HCT116 (cell line): ENCODE measurements around the gene SLC35F3. TPM values are rescaled to one million over a fixed set of nuclear protein-coding genes. Genes with fewer than 3 reads are reported as not detected.

Source experiments
- ATAC-seq: fragments of 200-7000 bp; cut with Tn5 transposase; 2 replicates; pipeline ENCODE4 v1.9.1; 2020; ENCODE audit warnings: mild to moderate bottlenecking, moderate library complexity
- BruUV-seq: library from RNA; stranded (reverse); fragments of 400-500 nt; replicated peaks from 2 replicates; lab custom pipeline; 2021; lab: Mats Ljungman, UMichigan
- CTCF ChIA-PET: fragments of 300-600 bp; sonication (Branson Sonifier 250); formaldehyde crosslinking; loops from one replicate; lab custom pipeline; 2021; ENCODE audit warnings: antibody characterized with exemption; lab: Charles Lee
- POLR2A ChIA-PET: fragments of 300-600, 350-600 bp; sonication (Branson Sonifier 250); formaldehyde crosslinking; loops from one replicate; lab custom pipeline; 2021; ENCODE audit warnings: antibody characterized with exemption; lab: Charles Lee
- RAD21 ChIA-PET, 2 experiments: fragments of 300-600 bp; sonication (Branson Sonifier 250); formaldehyde crosslinking; loops; one replicate each; lab custom pipeline; 2023; ENCODE audit warnings: low total read pairs in 2 of 2; ENCODE audit not compliant: uncharacterized antibody in 2 of 2, unreplicated experiment in 2 of 2, low non-redundant PET in 1 of 2; lab: Charles Lee
- DNase-seq: peaks from one replicate; pipeline ENCODE4 v3.0.0-alpha.2; 2010; ENCODE audit warnings: low read depth, low spot score
- H2AFZ ChIP-seq: fragments of 200-600 bp; shearing (Covaris generic), sonication (generic); 2 replicates; pipeline ENCODE4 v1.6.1; 2017; ENCODE audit warnings: low read depth, mixed run types, mixed read lengths, antibody characterized with exemption, low read length; ENCODE audit not compliant: poor library complexity, severe bottlenecking
- H3K27ac ChIP-seq: 2 replicates; pipeline ENCODE4 v1.5.1; 2012; ENCODE audit warnings: low read depth, low read length
- H3K27me3 ChIP-seq: fragments of 200-600 bp; sonication (generic); 2 replicates; pipeline ENCODE4 v1.6.1; 2016; ENCODE audit warnings: mixed run types, low read length, mixed read lengths; ENCODE audit not compliant: insufficient read depth
- H3K36me3 ChIP-seq, 2 experiments: fragments of 200-500 bp in 1 of 2; fragments of 200-600 bp in 1 of 2; sonication (Bioruptor generic) in 1 of 2; sonication (generic) in 1 of 2; 2 replicates each; pipeline versions ENCODE4 v1.5.1 to v1.6.1; 2014 to 2016; ENCODE audit warnings: low read length in 2 of 2, inconsistent platforms in 1 of 2, mixed read lengths in 1 of 2, mixed run types in 1 of 2; ENCODE audit not compliant: insufficient read depth in 2 of 2, control insufficient read depth in 1 of 2
- H3K4me1 ChIP-seq, 2 experiments: fragments of 200-600 bp in 1 of 2; sonication (generic) in 1 of 2; 2 replicates each; pipeline versions ENCODE4 v1.5.1 to v1.6.1; 2012 to 2017; ENCODE audit warnings: low read length in 2 of 2, inconsistent platforms in 1 of 2, mild to moderate bottlenecking in 1 of 2, mixed read lengths in 1 of 2, mixed run types in 1 of 2, moderate library complexity in 1 of 2; ENCODE audit not compliant: insufficient read depth in 2 of 2, control insufficient read depth in 1 of 2
- H3K4me2 ChIP-seq: fragments of 200-600 bp; sonication (generic); 2 replicates; pipeline ENCODE4 v1.6.1; 2017; ENCODE audit warnings: mixed run types, low read length, mixed read lengths
- H3K4me3 ChIP-seq, 2 experiments: fragments of 200-600 bp in 1 of 2; sonication (generic) in 1 of 2; replicated peaks in 1 of 2; 2 replicates each; pipeline ENCODE4 v1.5.1; 2011 to 2016; ENCODE audit warnings: low read length in 2 of 2, control low read depth in 1 of 2, low read depth in 1 of 2, mild to moderate bottlenecking in 1 of 2, mixed read lengths in 1 of 2, mixed run types in 1 of 2
- H3K79me2 ChIP-seq: fragments of 200-600 bp; sonication (generic); 2 replicates; pipeline ENCODE4 v1.6.1; 2017; ENCODE audit warnings: mild to moderate bottlenecking, mixed run types, low read length, moderate library complexity, mixed read lengths; ENCODE audit not compliant: insufficient read depth
- H3K9ac ChIP-seq: fragments of 200-600 bp; sonication (generic); 2 replicates; pipeline ENCODE4 v1.6.1; 2016; ENCODE audit warnings: low read length, mixed read lengths
- H3K9me2 ChIP-seq: fragments of 200-600 bp; sonication (generic), shearing (Covaris generic); 2 replicates; pipeline ENCODE4 v1.6.1; 2017; ENCODE audit warnings: mixed run types, mild to moderate bottlenecking, moderate library complexity; ENCODE audit not compliant: insufficient read depth
- H3K9me3 ChIP-seq, 2 experiments: fragments of 200-500 bp in 1 of 2; fragments of 200-600 bp in 1 of 2; sonication (Bioruptor generic) in 1 of 2; sonication (generic) in 1 of 2; 2 replicates each; pipeline ENCODE4 v1.6.1; 2014 to 2017; ENCODE audit warnings: low read length in 2 of 2, mixed read lengths in 2 of 2, inconsistent platforms in 1 of 2, low read depth in 1 of 2, mild to moderate bottlenecking in 1 of 2, mixed run types in 1 of 2, moderate library complexity in 1 of 2; ENCODE audit not compliant: control insufficient read depth in 1 of 2, insufficient read depth in 1 of 2
- H4K20me1 ChIP-seq: fragments of 200-600 bp; sonication (generic), shearing (Covaris generic); 2 replicates; pipeline ENCODE4 v1.6.1; 2017; ENCODE audit warnings: mixed run types, mild to moderate bottlenecking, moderate library complexity; ENCODE audit not compliant: insufficient read depth
- ATF3 ChIP-seq: IDR thresholded peaks from 2 replicates; pipeline ENCODE4 v1.6.1; 2012
- CBX3 ChIP-seq: IDR thresholded peaks from 2 replicates; pipeline ENCODE4 v1.6.1; 2012; ENCODE audit warnings: low read depth
- CEBPB ChIP-seq: IDR thresholded peaks from 2 replicates; pipeline ENCODE4 v1.6.1; 2012; ENCODE audit warnings: low read depth
- EGR1 ChIP-seq: IDR thresholded peaks from 2 replicates; pipeline ENCODE4 v1.6.1; 2012; ENCODE audit warnings: low read depth
- ELF1 ChIP-seq: IDR thresholded peaks from 2 replicates; pipeline ENCODE4 v1.6.1; 2012; ENCODE audit warnings: low read depth, borderline replicate concordance
- EZH2 ChIP-seq: fragments of 200-600 bp; sonication (generic); IDR thresholded peaks from 2 replicates; pipeline ENCODE4 v1.6.1; 2017; ENCODE audit warnings: antibody characterized with exemption, mixed run types
- EZH2phosphoT487 ChIP-seq: fragments of 200-600 bp; IDR thresholded peaks from 2 replicates; pipeline ENCODE4 v1.6.1; 2018; ENCODE audit warnings: antibody characterized with exemption, borderline replicate concordance
- FOSL1 ChIP-seq: IDR thresholded peaks from 2 replicates; pipeline ENCODE4 v1.6.1; 2012; ENCODE audit warnings: low read depth
- JUND ChIP-seq: IDR thresholded peaks from 2 replicates; pipeline ENCODE4 v1.6.1; 2012
- MAX ChIP-seq: IDR thresholded peaks from 2 replicates; pipeline ENCODE4 v1.6.1; 2012
- RAD21 ChIP-seq: IDR thresholded peaks from 2 replicates; pipeline ENCODE4 v1.6.1; 2012; ENCODE audit warnings: low read depth, mild to moderate bottlenecking
- REST ChIP-seq: IDR thresholded peaks from 2 replicates; pipeline ENCODE4 v1.6.1; 2012; ENCODE audit warnings: low read depth
- SIN3A ChIP-seq: IDR thresholded peaks from 2 replicates; pipeline ENCODE4 v1.6.1; 2012; ENCODE audit warnings: low read depth
- SP1 ChIP-seq: IDR thresholded peaks from 2 replicates; pipeline ENCODE4 v1.6.1; 2012; ENCODE audit warnings: low read depth
- TCF7L2 ChIP-seq: IDR thresholded peaks from 2 replicates; pipeline ENCODE4 v1.7.0; 2011; ENCODE audit warnings: borderline replicate concordance, inconsistent platforms; ENCODE audit not compliant: insufficient read depth, insufficient read length; ENCODE audit errors: extremely low read depth
- YY1 ChIP-seq: IDR thresholded peaks from 2 replicates; pipeline ENCODE4 v1.6.1; 2011; ENCODE audit warnings: low read length, low read depth, moderate library complexity, mild to moderate bottlenecking; ENCODE audit not compliant: insufficient replicate concordance; ENCODE audit errors: extremely low read depth
- ZFX ChIP-seq: fragments of 450-650 bp; IDR thresholded peaks from 2 replicates; pipeline ENCODE4 v1.6.1; 2017
- ZNF274 ChIP-seq: fragments of 200-500 bp; sonication (Bioruptor generic); IDR thresholded peaks from 2 replicates; pipeline ENCODE4 v1.6.1; 2014; ENCODE audit warnings: mild to moderate bottlenecking, low read depth, low read length, inconsistent platforms
- intact Hi-C: fragments of 100-400 bp; cut with micrococcal nuclease; formaldehyde crosslinking; loops from 2 replicates; pipeline ENCODE4 v1.10.0; 2022
- total RNA-seq: library from RNA; stranded (reverse); gene quantifications from one replicate; pipeline ENCODE4 v1.2.1, GENCODE V29; 2021; ENCODE audit not compliant: unreplicated experiment
- TF ChIP-seq, protein P1 (sequence below), 3 experiments: fragments of 200-600 bp in 1 of 3; sonication (generic) in 1 of 3; IDR thresholded peaks in 2 of 3; conservative IDR thresholded peaks in 1 of 3; 2 replicates each; pipeline ENCODE4 v1.5.1; 2012 to 2017; ENCODE audit warnings: low read depth in 2 of 3, low read length in 2 of 3, antibody characterized with exemption in 1 of 3, borderline replicate concordance in 1 of 3, control low read depth in 1 of 3, mild to moderate bottlenecking in 1 of 3, mixed read lengths in 1 of 3, mixed run types in 1 of 3, moderate library complexity in 1 of 3; ENCODE audit not compliant: insufficient read depth in 1 of 3
- TF ChIP-seq, protein P2 (sequence below): IDR thresholded peaks from 2 replicates; pipeline ENCODE4 v1.6.1; 2011; ENCODE audit warnings: mild to moderate bottlenecking, low read length, moderate library complexity; ENCODE audit not compliant: insufficient replicate concordance; ENCODE audit errors: extremely low read depth

The SLC35F3 gene
- total RNA-seq, 1 experiment from 2014 or later, result 6.4 TPM

DNA sequence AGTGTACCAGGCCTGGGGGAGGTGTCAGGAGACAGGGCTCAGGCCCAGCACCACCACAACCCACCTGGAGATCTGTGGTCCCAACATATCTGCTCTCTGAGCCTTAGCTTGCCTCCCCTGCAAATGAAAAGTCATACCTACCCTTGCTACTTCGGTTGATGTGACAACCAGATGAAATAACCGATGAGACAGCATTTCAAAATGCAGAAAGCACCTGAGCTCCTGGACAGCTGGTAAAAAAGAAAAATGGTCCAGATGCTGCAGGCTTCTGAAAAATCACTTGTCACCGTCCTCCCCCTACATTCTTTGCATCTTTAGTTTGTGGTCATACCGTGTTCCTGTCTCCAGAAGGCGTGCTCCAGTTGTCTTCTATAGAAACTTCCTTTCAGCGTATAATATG lies 416.8 kb downstream of the SLC35F3 start:
- Histone ChIP-seq H3K4me1 (no peaks in the 10 kb centered on the region), H3K9me2 (no peaks in the 10 kb centered on the region)
- TF ChIP-seq SIN3A (no peak), ELF1 (no peak), SP1 (no peak), MAX (no peak), EZH2phosphoT487 (no peak), EZH2 (no peak), TCF7L2 (no peak), ZNF274 (no peak), FOSL1 (no peak), CEBPB (no peak), EGR1 (no peak), ATF3 (no peak), RAD21 (no peak), ZFX (no peak), REST (no peak), CBX3 (no peak), YY1 (no peak), JUND (no peak)
- TF ChIP-seq, protein P1, sequence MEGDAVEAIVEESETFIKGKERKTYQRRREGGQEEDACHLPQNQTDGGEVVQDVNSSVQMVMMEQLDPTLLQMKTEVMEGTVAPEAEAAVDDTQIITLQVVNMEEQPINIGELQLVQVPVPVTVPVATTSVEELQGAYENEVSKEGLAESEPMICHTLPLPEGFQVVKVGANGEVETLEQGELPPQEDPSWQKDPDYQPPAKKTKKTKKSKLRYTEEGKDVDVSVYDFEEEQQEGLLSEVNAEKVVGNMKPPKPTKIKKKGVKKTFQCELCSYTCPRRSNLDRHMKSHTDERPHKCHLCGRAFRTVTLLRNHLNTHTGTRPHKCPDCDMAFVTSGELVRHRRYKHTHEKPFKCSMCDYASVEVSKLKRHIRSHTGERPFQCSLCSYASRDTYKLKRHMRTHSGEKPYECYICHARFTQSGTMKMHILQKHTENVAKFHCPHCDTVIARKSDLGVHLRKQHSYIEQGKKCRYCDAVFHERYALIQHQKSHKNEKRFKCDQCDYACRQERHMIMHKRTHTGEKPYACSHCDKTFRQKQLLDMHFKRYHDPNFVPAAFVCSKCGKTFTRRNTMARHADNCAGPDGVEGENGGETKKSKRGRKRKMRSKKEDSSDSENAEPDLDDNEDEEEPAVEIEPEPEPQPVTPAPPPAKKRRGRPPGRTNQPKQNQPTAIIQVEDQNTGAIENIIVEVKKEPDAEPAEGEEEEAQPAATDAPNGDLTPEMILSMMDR (IDR thresholded peaks at IDR 0.05 in 2 of 3, conservative IDR thresholded peaks at IDR 0.05 in 1 of 3; ENCODE audit: borderline replicate concordance in 1 of 3, insufficient read depth in 1 of 3, low read depth in 2 of 3, low read length in 2 of 3), result no peak
- TF ChIP-seq, protein P2, sequence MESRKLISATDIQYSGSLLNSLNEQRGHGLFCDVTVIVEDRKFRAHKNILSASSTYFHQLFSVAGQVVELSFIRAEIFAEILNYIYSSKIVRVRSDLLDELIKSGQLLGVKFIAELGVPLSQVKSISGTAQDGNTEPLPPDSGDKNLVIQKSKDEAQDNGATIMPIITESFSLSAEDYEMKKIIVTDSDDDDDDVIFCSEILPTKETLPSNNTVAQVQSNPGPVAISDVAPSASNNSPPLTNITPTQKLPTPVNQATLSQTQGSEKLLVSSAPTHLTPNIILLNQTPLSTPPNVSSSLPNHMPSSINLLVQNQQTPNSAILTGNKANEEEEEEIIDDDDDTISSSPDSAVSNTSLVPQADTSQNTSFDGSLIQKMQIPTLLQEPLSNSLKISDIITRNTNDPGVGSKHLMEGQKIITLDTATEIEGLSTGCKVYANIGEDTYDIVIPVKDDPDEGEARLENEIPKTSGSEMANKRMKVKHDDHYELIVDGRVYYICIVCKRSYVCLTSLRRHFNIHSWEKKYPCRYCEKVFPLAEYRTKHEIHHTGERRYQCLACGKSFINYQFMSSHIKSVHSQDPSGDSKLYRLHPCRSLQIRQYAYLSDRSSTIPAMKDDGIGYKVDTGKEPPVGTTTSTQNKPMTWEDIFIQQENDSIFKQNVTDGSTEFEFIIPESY, result no peak
- TF ChIP-seq, all 23 proteins: peak for 0
- H3K27me3 ChIP-seq, result no peaks in the 10 kb centered on the region
- ATAC-seq (no peak), DNase-seq (no peak)
- H3K9ac ChIP-seq, result no peak overlapping the region
- RAD21 ChIA-PET, result no interaction called here
- POLR2A ChIA-PET, result no interaction called here
- H3K9me3 ChIP-seq, result no peaks in the 10 kb centered on the region
- CTCF ChIA-PET, result no interaction called here
- no peak overlapping the region for H2AFZ ChIP-seq
- no peaks in the 10 kb centered on the region for H3K36me3 ChIP-seq
- no peak overlapping the region for H3K27ac ChIP-seq
- H3K4me3 ChIP-seq, result no peak overlapping the region
- H3K79me2 ChIP-seq, result no peaks in the 10 kb centered on the region
- no peaks in the 10 kb centered on the region for H4K20me1 ChIP-seq
- intact Hi-C loops, result no loop called here
- BruUV-seq, result no TSS peak
- H3K4me2 ChIP-seq, result no peak overlapping the region
